ENCODE data around the gene CCT7. TPM values are rescaled to one million over a fixed set of nuclear protein-coding genes. Genes with fewer than 3 reads are reported as not detected.

The CCT7 gene
- total and polyA plus RNA-seq, 2 experiments from 2014 or later, result 287 to 642 TPM

DNA sequence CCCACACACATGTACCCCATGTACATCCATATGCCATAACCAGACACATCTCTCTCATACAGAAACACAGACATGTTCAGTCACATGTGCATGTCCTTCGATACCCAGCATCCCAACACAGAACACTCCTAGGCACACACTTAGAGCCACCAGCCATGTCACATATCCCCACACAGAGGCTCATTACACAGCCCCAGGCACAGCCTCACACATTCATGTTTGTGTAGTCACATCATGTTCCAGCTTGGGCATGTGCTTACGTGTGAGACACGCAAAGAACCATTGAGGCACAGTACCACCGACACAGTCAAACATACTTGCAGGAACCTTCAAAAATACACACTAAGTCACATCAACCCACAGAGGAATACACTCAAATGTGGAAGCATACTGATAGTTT, 32.9 kb downstream of the CCT7 start:
- H3F3A ChIP-seq (replicated peaks; ENCODE audit: low read depth), result peaks cover 8% of the 10 kb centered on the region; the same call in 1 of the 2 replicates
- no peak overlapping the region for H2AFZ ChIP-seq
- TF ChIP-seq ZNF331 (CRISPR knock-in tag; IDR thresholded peaks at IDR 0.05; ENCODE audit: low read depth) (no peak), NANOG (IDR thresholded peaks at IDR 0.05; ENCODE audit: borderline replicate concordance) (no peak), EZH2 (IDR thresholded peaks at IDR 0.05; ENCODE audit: low read depth, unreplicated experiment) (no peak), POLR2AphosphoS5 (IDR thresholded peaks at IDR 0.05; ENCODE audit: low read depth) (no peak), STAT1 (IDR thresholded peaks at IDR 0.05; ENCODE audit: unreplicated experiment) (no peak), CREB1 (CRISPR knock-in tag; IDR thresholded peaks at IDR 0.05; ENCODE audit: low read depth) (no peak), ZNF462 (CRISPR knock-in tag; IDR thresholded peaks at IDR 0.05) (no peak), CTCF (conservative IDR thresholded peaks at IDR 0.05; ENCODE audit: low read depth in 2 of 2) (no peak), JUNB (IDR thresholded peaks at IDR 0.05; ENCODE audit: unreplicated experiment) (no peak), EZH2phosphoT487 (IDR thresholded peaks at IDR 0.05; ENCODE audit: unreplicated experiment) (no peak), ZNF114 (CRISPR knock-in tag; IDR thresholded peaks at IDR 0.05) (no peak)
- TF ChIP-seq, protein P1, sequence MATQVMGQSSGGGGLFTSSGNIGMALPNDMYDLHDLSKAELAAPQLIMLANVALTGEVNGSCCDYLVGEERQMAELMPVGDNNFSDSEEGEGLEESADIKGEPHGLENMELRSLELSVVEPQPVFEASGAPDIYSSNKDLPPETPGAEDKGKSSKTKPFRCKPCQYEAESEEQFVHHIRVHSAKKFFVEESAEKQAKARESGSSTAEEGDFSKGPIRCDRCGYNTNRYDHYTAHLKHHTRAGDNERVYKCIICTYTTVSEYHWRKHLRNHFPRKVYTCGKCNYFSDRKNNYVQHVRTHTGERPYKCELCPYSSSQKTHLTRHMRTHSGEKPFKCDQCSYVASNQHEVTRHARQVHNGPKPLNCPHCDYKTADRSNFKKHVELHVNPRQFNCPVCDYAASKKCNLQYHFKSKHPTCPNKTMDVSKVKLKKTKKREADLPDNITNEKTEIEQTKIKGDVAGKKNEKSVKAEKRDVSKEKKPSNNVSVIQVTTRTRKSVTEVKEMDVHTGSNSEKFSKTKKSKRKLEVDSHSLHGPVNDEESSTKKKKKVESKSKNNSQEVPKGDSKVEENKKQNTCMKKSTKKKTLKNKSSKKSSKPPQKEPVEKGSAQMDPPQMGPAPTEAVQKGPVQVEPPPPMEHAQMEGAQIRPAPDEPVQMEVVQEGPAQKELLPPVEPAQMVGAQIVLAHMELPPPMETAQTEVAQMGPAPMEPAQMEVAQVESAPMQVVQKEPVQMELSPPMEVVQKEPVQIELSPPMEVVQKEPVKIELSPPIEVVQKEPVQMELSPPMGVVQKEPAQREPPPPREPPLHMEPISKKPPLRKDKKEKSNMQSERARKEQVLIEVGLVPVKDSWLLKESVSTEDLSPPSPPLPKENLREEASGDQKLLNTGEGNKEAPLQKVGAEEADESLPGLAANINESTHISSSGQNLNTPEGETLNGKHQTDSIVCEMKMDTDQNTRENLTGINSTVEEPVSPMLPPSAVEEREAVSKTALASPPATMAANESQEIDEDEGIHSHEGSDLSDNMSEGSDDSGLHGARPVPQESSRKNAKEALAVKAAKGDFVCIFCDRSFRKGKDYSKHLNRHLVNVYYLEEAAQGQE (IDR thresholded peaks at IDR 0.05; ENCODE audit: unreplicated experiment), result no peak
- TF ChIP-seq, protein P2, sequence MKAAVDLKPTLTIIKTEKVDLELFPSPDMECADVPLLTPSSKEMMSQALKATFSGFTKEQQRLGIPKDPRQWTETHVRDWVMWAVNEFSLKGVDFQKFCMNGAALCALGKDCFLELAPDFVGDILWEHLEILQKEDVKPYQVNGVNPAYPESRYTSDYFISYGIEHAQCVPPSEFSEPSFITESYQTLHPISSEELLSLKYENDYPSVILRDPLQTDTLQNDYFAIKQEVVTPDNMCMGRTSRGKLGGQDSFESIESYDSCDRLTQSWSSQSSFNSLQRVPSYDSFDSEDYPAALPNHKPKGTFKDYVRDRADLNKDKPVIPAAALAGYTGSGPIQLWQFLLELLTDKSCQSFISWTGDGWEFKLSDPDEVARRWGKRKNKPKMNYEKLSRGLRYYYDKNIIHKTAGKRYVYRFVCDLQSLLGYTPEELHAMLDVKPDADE (IDR thresholded peaks at IDR 0.05), result no peak
- Mint-ChIP-seq H3K9me3 (no peaks in the 10 kb centered on the region; the same call in 1 of the 3 replicates), H3K27ac (no peak overlapping the region), H3K4me1 (peaks cover 14% of the 10 kb centered on the region), H3K4me3 (no peak overlapping the region; the same call in 2 of the 3 replicates), H3K27me3 (ENCODE audit: insufficient read depth, low read depth, poor library complexity) (peaks cover 26% of the 10 kb centered on the region), H3K36me3 (ENCODE audit: low read depth) (peaks cover 11% of the 10 kb centered on the region)
- no peak overlapping the region for H3K4me3 ChIP-seq
- H4K20me1 ChIP-seq (replicated peaks; ENCODE audit: insufficient read depth), result peaks cover 9% of the 10 kb centered on the region; the same call in 1 of the 2 replicates
- no peak for DNase-seq (ENCODE audit: low spot score)
- no peak overlapping the region for H3K27ac ChIP-seq (ENCODE audit: low read depth)
- no peak for ATAC-seq
- H3K27me3 ChIP-seq (ENCODE audit: insufficient read depth), result peaks cover 29% of the 10 kb centered on the region
- H3K4me2 ChIP-seq, result no peak overlapping the region
- H3K9me2 ChIP-seq (ENCODE audit: insufficient read depth), result no peaks in the 10 kb centered on the region
- H3K79me2 ChIP-seq (replicated peaks; ENCODE audit: insufficient read depth), result 0 out of 2 replicates have a peak, but pooled peaks cover 5% of the 10 kb centered on the region
- H3K36me3 ChIP-seq (ENCODE audit: insufficient read depth), result no peaks in the 10 kb centered on the region; the same call in 1 of the 2 replicates
- H3K4me1 ChIP-seq (ENCODE audit: insufficient read depth), result peaks cover 11% of the 10 kb centered on the region
